Limb (tissue), 2 donors: ENCODE data around the gene ICE2.
"Not testable (repeated sequence)": the region's sequence is repeated elsewhere in the genome, so short reads cannot be mapped to it uniquely, and the experiment has no call there.

Source experiments
- DNase-seq, 2 donors: peaks; one replicate each; pipeline ENCODE4 v3.0.0-alpha.2; 2016; ENCODE audit errors: extremely low spot score in 2 of 2

The ICE2 gene

GRCh38 chr15:60410350-60410749 is 68.6 kb downstream of the ICE2 start:
- DNase-seq: not testable (repeated sequence)

DNA sequence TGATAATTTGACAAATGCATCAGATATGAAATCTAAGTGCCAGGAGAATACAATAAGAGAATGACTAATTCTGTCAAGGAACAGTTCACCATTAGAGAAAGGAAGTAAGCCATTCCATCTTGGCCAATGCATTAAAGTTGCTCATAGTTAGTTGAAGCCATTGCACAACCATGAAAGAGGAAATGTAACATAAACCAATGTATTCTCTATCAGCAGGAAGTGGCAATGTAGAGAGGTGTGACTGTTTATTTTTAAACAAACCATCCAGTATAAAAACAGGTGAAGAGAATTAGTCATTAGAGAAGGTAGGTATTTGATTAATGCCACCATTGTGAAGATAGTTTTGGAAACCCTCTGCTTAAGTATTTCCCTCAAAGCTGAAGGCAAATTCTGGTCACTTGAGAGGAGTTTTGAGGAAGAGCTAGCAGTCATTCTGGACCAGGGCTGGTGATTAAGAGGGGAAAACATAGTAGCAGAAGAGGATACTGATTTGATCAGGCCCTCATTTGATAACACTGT is 70.4 kb downstream of the ICE2 start:
- DNase-seq: no peak

DNA sequence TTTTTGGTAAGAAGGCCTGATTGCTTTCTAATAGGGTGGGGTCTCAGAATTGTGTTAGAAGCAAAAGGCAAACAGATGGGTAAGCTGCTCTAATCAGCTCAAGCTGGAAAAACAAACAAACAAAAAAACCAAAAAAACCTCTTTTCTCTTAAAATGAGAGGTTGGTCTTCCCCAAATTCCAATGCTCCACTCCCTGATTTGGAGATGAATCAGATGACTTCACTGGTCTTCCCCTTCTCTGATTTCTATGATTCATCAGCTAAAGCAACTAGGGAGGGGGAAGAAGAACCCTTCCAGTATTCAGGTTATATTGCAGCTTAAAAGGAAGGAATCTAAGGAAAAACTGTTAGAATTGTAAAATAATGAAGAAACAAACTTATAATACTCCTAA is 71.5 kb downstream of the ICE2 start:
- DNase-seq: peak in 1 of 2 donors; percentile 63

DNA sequence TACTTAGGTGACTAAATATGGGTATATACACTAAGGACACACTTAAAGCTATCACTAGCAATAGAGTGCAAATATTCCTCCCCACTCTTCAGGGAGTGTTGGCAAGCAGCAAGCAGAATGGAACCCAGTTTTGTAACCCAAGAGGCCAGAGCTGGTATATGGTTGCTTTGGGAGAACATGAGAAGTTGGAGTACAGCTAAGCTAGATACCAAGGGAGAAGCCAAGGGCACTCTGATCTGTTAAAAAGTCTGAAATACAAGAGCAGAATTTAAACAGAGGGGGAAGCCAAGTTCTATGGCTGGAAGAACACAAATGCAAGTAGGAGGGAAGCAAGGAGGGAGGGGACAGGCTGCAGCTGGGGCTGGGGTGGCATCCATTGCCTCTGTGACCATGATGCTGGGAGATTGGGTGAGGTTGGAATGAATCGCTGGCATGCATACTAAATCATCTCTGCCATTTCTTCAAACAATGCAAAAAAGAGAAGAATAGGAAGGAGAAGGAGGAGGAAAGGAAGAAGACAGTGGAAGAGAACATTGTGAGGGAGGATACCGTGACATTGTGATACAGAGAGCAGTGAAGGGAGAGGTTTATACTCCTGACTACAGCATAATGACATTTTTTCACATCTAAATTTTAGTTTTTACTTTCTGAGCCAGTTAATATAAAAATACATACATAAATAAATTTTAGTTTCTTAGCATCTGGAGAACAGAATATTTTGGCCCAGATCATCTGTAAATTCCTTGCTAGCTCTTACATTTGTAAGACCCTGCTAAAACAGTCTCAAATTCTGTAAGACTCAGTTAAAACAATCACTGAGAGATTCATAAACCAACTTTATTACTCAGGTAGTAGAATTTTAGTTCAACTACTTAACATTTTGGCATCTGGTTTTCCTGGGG is 72.2 kb downstream of the ICE2 start:
- no peak for DNase-seq

- no peak for DNase-seq
Observed at GRCh38 chr15:60405399-60405798, 73.5 kb downstream of the ICE2 start.

DNA sequence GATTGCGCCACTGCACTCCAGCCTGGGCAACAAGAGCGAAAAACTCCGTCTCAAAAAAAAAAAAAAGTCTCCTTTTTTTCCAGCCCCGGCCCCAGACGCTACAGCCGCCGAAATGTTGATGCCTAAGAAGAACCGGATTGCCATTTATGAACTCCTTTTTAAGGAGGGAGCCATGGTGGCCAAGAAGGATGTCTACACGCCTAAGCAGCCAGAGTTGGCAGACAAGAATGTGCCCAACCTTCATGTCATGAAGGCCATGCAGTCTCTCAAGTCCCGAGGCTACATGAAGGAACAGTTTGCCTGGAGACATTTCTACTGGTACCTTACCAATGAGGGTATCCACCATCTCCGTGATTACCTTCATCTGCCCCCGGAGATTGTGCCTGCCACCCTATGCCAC is 74.6 kb downstream of the ICE2 start:
- DNase-seq: not testable (repeated sequence)

GRCh38 chr15:60400944-60401343 is 78.0 kb downstream of the ICE2 start:
- no peak for DNase-seq

GRCh38 chr15:60399931-60400330 is 79.0 kb downstream of the ICE2 start:
- DNase-seq: no peak

GRCh38 chr15:60399246-60399915 is 79.6 kb downstream of the ICE2 start:
- DNase-seq: no peak

DNA sequence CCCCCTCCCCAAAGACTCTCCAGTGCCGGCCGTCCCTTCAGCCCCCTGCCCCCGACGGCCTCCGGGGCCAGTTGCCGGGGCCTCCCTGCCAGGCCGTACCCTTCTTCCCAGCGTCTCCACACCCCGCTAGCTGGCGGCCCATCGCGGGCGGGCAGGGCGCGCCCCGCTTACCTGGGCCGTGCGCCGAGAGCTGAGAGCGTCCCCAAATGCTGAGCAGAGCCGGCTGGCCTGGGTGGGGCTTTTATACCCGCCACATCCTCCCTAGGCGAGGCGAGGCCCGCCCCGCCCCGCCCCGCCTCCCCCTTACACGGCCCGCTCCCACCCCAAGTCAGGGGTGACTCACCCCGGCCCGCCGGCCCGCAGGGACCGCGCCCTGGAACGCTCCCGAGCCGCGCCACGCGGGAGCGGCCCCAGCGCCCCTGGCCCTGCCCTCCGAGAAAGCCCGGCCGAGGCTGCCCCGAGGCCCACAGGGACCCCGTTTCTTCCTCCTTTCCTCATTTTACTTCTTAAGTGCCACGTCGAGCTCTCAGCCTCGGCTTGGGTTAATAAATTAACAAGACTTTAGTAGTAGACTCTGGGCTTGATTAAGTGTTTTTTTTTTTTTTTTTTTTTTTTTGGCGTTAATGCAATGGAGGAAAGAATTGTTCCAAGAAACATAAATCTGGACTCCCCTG is 81.0 kb downstream of the ICE2 start, which contains the start of gene ANXA2:
ANXA2 (minus strand) TSS at position 215 of the 674 bp plus-strand sequence. CDS start 11,911 bp downstream, outside the sequence.
- DNase-seq: peak; percentile 77 to 89

DNA sequence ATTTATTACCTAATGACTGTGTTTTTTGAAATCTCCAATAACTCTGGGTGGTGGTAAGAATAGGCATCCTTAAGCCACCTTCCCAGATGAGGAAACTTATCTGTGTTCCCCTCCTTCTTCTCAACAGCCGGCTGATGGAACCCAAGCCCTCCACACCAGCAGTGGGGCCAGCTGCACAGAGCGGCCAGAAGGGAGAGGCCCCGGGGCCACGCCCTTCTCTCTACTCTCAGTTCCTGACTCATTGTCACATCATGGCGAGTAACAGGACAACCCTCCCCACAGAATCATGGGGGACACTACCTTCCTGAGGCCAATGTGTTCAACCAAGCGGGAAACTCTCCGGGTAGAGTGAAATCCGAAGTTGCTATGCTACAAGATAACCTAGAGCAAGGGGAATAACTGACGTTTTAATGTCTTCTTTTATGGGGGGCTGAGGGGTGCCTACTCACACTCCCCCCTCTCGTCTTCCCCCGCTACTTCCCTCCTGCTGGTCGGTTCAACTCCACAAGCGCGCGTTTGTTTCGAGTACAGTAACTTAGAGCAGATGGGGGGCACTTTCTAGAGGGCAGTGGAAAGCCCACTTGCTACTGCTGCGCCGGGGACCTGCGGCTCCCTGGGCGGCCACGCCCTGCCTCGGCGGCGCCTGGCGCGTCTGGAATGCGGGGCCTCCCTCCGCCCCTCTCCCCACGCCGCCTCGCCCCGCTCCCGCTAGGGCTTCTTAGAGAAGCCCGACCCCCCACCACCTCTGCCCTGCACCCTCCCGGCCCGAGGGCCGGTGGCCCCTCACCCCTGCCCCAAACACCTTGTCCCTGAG is 81.8 kb downstream of the ICE2 start:
- peak in 1 of 2 donors; percentile 79 for DNase-seq

DNA sequence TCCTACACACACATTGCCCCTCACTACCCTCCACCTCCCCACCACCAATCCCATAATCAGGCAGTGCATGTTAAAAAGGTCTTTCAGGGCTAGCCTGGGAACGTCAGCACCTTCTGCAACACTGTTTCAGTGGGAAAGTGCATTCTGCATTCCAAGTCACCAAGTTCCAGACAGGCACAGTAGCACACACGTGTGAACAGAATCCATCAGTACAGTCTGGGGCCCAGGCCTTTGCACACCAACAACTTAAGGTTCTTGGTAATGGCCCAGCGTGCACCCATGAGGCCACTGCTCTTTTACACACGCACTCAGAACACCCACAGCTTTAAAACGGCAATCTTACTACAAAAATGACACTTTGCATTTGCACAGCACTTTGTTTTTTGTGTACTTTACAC is 82.4 kb downstream of the ICE2 start:
- DNase-seq: no peak

DNA sequence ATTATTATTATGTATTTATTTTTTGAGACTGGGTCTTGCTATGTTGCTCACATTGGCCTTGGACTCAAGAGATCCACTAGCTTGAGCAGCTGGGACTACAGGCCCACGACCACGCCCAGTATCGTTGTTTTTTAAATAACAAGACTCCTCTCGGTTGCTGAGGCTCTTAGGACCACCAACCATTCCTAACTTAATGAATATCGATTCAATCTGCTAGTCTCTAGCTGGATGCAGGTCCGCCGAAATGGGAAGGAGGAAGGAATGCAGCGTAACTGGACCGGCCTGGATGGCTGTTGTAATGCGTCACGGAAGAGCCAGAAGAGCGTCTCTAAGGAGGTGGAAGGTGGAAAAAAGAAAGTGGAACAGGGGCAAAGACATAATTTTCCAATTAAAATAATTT is 82.8 kb downstream of the ICE2 start:
- no peak for DNase-seq

DNA sequence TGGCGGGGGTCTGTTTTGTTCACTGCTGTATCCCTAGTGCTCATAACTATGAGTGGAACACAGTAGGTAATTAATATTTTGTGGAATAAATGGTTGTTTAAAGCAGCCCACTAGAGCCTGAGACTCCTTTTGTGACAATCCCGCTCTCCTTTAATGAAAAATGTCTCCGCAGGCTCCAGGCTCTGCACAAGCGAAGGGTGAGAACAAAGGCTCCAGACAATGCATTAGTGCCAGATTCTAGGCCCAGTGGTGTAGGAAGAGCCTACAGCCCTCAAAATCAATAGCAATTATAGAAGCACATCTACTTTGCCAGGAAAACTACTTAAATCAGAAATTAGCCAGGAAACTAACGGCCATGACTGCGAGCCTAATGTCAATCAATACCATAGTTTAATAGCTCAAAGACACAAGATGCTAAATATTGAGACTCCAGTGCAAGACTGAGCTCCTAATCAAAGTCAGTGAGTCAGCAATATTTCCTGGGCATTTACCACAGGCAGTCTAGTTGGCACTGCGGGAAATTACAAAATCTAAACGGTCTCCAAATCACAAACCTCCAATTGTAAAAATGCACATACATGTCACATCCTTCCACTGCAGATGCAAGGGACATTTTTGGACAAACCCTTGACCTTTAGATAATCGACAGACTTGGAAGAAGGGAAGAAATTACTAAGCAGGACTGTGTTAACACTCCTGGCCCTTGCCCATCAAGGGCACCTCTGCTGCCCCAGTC is 83.5 kb downstream of the ICE2 start:
- DNase-seq: no peak

DNA sequence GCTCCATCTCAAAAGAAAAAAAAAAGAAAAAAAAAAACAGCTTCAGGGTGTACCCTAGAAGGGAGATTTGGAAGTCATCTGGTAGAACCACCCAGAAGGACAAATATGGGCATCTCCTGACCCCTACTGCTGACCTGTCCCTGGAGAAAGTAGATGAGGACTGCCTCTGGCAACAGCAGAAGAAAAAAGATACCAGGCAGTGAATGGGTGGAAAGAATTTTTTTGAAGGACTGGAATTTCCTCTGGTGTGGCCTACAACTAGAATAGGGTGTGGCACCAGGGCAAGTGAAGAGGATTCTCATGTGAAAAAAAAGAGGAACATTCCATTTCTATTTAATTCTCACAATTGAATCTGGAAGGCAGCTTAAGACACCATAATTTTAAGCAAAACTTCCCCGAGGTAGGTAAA is 84.2 kb downstream of the ICE2 start:
- DNase-seq: no peak

DNA sequence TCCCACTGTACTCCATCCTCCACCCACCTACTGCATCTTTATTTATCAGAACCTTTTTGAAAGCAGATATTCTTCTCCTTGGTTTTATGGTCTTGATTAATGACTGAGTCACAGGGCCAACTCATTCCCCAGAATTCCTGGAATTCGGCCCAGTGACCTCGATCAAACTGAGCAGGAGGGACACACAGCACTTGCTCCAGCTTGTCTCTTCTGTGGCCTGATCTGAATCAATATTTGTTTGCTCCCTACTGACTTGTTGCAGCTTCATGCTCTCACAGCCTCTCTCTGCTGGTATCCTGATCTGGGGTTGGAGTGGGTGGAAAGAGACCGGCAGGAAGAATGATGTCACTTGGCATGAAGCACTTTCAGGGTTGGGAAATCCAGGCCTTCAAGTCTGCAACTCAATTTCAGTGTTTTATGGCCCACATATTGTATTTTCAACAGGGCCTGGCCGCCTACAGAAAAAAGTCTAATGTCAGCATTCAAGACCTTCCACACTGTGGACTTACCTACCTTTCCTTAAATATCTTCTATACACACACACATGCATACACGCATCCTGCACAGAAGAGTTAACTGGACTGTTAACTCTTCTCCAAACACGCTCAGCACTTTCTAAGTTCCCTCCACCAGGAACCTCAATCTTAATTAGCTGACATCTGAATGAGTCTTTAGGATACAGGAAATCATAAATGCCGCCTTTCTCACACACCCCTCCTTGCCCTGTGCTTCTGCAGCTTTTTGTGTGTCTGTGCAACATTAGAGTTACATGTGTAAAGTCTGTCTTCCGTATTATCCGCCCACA is 85.8 kb downstream of the ICE2 start:
- peak; percentile 74 to 89 for DNase-seq

GRCh38 chr15:60392601-60392985 is 86.3 kb downstream of the ICE2 start:
- DNase-seq: peak in 1 of 2 donors; percentile 80

DNA sequence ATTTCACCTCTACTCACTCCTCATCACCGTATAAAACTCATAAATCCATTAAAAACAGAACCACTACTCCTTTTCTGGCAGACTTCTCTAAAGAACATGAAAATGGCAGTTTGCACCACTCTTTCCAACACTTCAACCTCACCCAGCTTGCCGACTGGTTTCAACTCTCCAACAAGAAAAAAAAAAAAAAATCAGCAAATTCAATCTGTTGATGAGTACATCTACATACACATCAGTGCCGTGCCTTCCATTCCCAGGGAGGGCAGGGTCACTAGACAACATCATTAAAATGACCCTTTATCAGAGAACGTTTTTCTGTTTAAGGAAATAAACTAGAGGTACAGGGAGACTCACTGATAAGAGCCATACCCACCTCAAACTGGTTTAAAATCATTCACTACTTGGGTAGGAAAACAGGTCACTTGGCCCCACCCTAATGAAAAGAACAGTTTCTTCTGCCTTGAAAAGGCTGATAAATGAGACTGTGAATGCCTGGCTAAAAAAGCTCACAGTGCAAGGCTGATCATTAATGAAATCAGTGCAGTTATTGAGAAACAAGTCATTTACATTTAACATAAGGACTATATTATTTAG is 87.1 kb downstream of the ICE2 start:
- DNase-seq: no peak

DNA sequence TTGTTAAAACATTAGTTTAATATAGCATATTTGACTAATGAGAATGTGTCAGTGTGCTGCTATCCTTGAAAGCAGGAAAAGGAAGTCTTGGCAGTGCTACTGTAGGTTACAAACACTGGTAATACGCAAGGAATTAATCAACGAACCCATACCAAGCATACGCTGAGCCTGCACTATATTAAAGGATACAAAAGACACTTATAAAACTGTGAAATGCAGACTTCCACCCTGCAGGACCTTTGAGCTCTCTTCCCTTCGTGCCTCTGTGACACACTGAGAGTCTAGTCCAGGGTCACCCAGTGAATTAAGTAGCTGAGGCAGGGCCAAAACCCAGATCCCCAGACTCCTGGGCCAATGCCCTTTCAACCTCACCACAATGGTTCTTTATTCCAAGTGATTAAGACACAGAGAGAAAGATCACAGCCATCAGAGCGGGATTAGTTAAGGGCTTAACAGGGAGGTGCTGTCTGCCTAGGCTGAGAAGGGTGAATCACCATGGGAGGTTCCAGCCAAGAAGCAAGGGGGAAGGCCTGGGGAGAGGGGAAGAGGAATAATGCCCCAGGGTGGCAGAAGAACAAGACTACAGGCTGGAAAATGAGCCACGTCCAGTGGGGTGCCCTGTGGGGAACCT is 88.0 kb downstream of the ICE2 start:
- DNase-seq: no peak
